B cell (primary cell): ENCODE measurements around the gene S100A5. TPM values are rescaled to one million over a fixed set of nuclear protein-coding genes. Genes with fewer than 3 reads are reported as not detected.

Experiments used
- ATAC-seq: fragments of 200-7000 bp; cut with Tn5 transposase; one replicate; pipeline ENCODE4 v1.10.0; 2021; ENCODE audit warnings: low read depth, mild to moderate bottlenecking, moderate number of reproducible peaks, moderate library complexity
- CTCF ChIA-PET: fragments of 350-600 bp; sonication (Branson Sonifier 250); formaldehyde crosslinking; loops from one replicate; lab custom pipeline; 2021; ENCODE audit warnings: antibody characterized with exemption, inconsistent platforms; lab: Charles Lee
- POLR2A ChIA-PET: fragments of 350-600 bp; sonication (Branson Sonifier 250); formaldehyde crosslinking; loops from one replicate; lab custom pipeline; 2021; ENCODE audit warnings: antibody characterized with exemption; lab: Charles Lee
- DNase-seq: peaks from one replicate; pipeline ENCODE4 v3.0.0; 2013
- H2AFZ ChIP-seq: 2 replicates; pipeline ENCODE4 v1.6.1; 2012; ENCODE audit warnings: mild to moderate bottlenecking, low read depth, low read length; ENCODE audit not compliant: insufficient read depth, poor library complexity, severe bottlenecking
- H3K27ac ChIP-seq, 2 donors: 1 replicate in 1 of 2; 2 replicates in 1 of 2; pipeline ENCODE4 v1.5.1; 2012 to 2013; ENCODE audit warnings: low read length in 2 of 2, mild to moderate bottlenecking in 2 of 2, moderate library complexity in 1 of 2
- H3K27me3 ChIP-seq, 4 experiments: fragments of 200-600 bp in 1 of 4; sonication (generic) in 1 of 4; replicated peaks in 1 of 4; 1 replicate in 2 of 4; 2 replicates in 2 of 4; pipeline versions ENCODE4 v1.6.1 to v1.7.0; 2013 to 2016; ENCODE audit warnings: low read length in 3 of 4, mild to moderate bottlenecking in 2 of 4, mixed read lengths in 1 of 4, moderate library complexity in 1 of 4; ENCODE audit not compliant: insufficient read depth in 4 of 4, control insufficient read depth in 3 of 4; ENCODE audit errors: control extremely low read depth in 1 of 4
- H3K36me3 ChIP-seq, 2 experiments: replicated peaks in 1 of 2; 1 replicate in 1 of 2; 2 replicates in 1 of 2; pipeline versions ENCODE4 v1.6.1 to v1.7.1; 2013; ENCODE audit warnings: low read length in 1 of 2; ENCODE audit not compliant: insufficient read depth in 2 of 2, control insufficient read depth in 1 of 2; ENCODE audit errors: control extremely low read depth in 1 of 2, extremely low read depth in 1 of 2
- H3K4me1 ChIP-seq, 2 donors: fragments of 200-600 bp in 1 of 2; sonication (generic) in 1 of 2; 1 replicate in 1 of 2; 2 replicates in 1 of 2; pipeline versions ENCODE4 v1.5.1 to v1.6.1; 2013 to 2017; ENCODE audit warnings: low read length in 2 of 2; ENCODE audit not compliant: control insufficient read depth in 2 of 2, insufficient read depth in 2 of 2
- H3K4me2 ChIP-seq: replicated peaks from 2 replicates; pipeline ENCODE3; 2012; ENCODE audit warnings: mild to moderate bottlenecking, low read depth, low read length; ENCODE audit not compliant: poor library complexity, severe bottlenecking
- H3K4me3 ChIP-seq, 5 experiments: fragments of 200-600 bp in 1 of 5; sonication (generic) in 1 of 5; 1 replicate in 3 of 5; 2 replicates in 2 of 5; pipeline versions ENCODE4 v1.5.1 to v1.7.0; 2011 to 2016; ENCODE audit warnings: low read length in 4 of 5, mild to moderate bottlenecking in 4 of 5, low read depth in 2 of 5, control low read depth in 1 of 5, moderate library complexity in 1 of 5; ENCODE audit not compliant: insufficient read depth in 1 of 5; ENCODE audit errors: control extremely low read depth in 1 of 5, extremely low read depth in 1 of 5
- H3K79me2 ChIP-seq: fragments of 200-600 bp; sonication (generic); one replicate; pipeline ENCODE4 v1.6.0; 2016; ENCODE audit warnings: low read length; ENCODE audit not compliant: control insufficient read depth, insufficient read depth
- H3K9ac ChIP-seq: fragments of 200-600 bp; sonication (generic); 2 replicates; pipeline ENCODE4 v1.6.1; 2017; ENCODE audit warnings: mild to moderate bottlenecking, low read length, moderate library complexity
- H3K9me3 ChIP-seq, 3 donors: one replicate each; pipeline versions ENCODE4 v1.6.1 to v1.7.1; 2013; ENCODE audit warnings: low read length in 2 of 3; ENCODE audit not compliant: control insufficient read depth in 2 of 3, insufficient read depth in 1 of 3; ENCODE audit errors: control extremely low read depth in 1 of 3
- H4K20me1 ChIP-seq: 2 replicates; pipeline ENCODE4 v1.6.0; 2012; ENCODE audit warnings: mild to moderate bottlenecking, low read length; ENCODE audit not compliant: insufficient read depth, control insufficient read depth, poor library complexity, severe bottlenecking
- H3K27ac Mint-ChIP-seq: one replicate; pipeline ENCODE4 v1.8.0; 2021; ENCODE audit warnings: mixed read lengths
- H3K27me3 Mint-ChIP-seq: one replicate; pipeline ENCODE4 v1.8.0; 2021; ENCODE audit warnings: mixed read lengths
- H3K4me1 Mint-ChIP-seq: one replicate; pipeline ENCODE4 v1.8.0; 2021; ENCODE audit warnings: mixed read lengths
- H3K4me3 Mint-ChIP-seq: one replicate; pipeline ENCODE4 v1.8.0; 2021; ENCODE audit warnings: mixed read lengths
- H3K9me3 Mint-ChIP-seq: one replicate; pipeline ENCODE4 v1.8.0; 2022; ENCODE audit warnings: mixed read lengths; ENCODE audit not compliant: insufficient read depth
- EZH2 ChIP-seq: IDR thresholded peaks from 2 replicates; pipeline ENCODE4 v1.6.1; 2012; ENCODE audit warnings: borderline replicate concordance, low read depth, mild to moderate bottlenecking, moderate library complexity, low read length; ENCODE audit not compliant: insufficient read depth, poor library complexity, severe bottlenecking
- WGBS: methylation state at CpG from one replicate; pipeline ENCODE4 v1.1.5; 2013; ENCODE audit warnings: missing lambda C conversion rate; ENCODE audit not compliant: insufficient coverage; 5-methylcytosine and 5-hydroxymethylcytosine counted together
- intact Hi-C: fragments of 100-400 bp; cut with micrococcal nuclease; formaldehyde crosslinking; loops from one replicate; pipeline ENCODE4 v1.10.0; 2022
- polyA plus RNA-seq: library from polyadenylated mRNA; depleted of rRNA; stranded (reverse); fragments of >200 nt; gene quantifications from 2 replicates; pipeline ENCODE4 v1.2.3, GENCODE V29; 2012
- total RNA-seq, 2 donors: library from RNA; stranded (reverse); fragments of 120-200 nt in 1 of 2; gene quantifications; 1 replicate in 1 of 2; 2 replicates in 1 of 2; pipeline versions ENCODE4 v1.2.3 to v1.2.4, GENCODE V29; 2013 to 2022
- TF ChIP-seq, protein P1 (sequence below): fragments of 200-600 bp; IDR thresholded peaks from one replicate; pipeline ENCODE4 v1.8.0; 2022; ENCODE audit warnings: antibody characterized with exemption, mild to moderate bottlenecking

The S100A5 gene
- total and polyA plus RNA-seq, 2 donors (not counting 1 experiment from before 2014, with no cell fraction given) = 0.64 TPM; not detected in 1

DNA sequence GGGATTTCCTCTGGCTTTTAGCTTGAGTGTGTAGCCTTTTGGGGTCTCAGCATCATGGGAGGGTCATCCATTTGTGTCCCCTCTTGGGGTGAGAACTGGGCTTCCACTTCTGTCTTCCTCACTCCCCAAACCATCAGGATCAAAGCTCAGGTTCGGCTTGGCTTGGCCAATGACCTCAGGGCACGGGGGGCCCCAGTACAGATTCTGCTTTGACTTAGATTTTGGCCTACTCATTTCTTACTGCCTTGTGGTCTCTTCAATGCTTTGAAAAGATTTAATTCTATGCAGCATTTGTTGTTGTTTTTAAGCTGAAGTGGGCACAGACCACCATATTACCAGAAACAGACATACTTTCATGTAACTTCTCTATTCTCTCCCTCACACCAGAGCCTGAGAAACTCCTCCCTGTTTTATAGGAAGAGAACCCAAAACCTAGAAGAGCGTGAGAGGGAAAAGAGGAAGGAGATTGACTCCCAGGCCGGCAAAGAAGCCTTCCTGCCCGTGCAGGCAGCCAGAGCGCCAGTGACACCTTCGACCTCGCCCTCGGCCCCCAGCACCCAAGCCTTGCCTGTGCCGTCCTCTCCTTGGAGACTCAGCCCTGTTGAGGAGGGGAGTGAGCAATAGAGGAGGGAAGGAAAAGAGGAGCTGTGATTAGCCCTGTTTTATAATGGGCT is 10.2 kb upstream of the S100A5 start:
- peaks cover 8 to 10% of the 10 kb centered on the region in 2 donors for H3K4me1 ChIP-seq
- no peak overlapping the region for H3K4me3 Mint-ChIP-seq
- WGBS = 36% methylated on average over 9 of the region's 10 CpGs
- H3K9me3 ChIP-seq = no peaks in the 10 kb centered on the region
- ChIA-PET CTCF (interaction anchor here (0.6 to 7.5 kb wide), 9 partner anchors 12 to 877 kb away, joined by 3 to 59 read pairs (median 5); partner anchors contain the start of genes S100A2 and S100A6), POLR2A (no interaction called here)
- H3K79me2 ChIP-seq = no peaks in the 10 kb centered on the region
- H3K9ac ChIP-seq = no peak overlapping the region
- no peak overlapping the region for H3K27ac ChIP-seq
- H3K27me3 ChIP-seq = peaks cover 0 to 5% (median 0%) of the 10 kb centered on the region in 4 experiments
- H3K36me3 ChIP-seq = no peaks in the 10 kb centered on the region
- intact Hi-C loops = no loop called here
- peaks cover 12% of the 10 kb centered on the region for H3K4me1 Mint-ChIP-seq
- H4K20me1 ChIP-seq = no peaks in the 10 kb centered on the region
- no peaks in the 10 kb centered on the region for H3K9me3 Mint-ChIP-seq
- TF ChIP-seq, protein P1, sequence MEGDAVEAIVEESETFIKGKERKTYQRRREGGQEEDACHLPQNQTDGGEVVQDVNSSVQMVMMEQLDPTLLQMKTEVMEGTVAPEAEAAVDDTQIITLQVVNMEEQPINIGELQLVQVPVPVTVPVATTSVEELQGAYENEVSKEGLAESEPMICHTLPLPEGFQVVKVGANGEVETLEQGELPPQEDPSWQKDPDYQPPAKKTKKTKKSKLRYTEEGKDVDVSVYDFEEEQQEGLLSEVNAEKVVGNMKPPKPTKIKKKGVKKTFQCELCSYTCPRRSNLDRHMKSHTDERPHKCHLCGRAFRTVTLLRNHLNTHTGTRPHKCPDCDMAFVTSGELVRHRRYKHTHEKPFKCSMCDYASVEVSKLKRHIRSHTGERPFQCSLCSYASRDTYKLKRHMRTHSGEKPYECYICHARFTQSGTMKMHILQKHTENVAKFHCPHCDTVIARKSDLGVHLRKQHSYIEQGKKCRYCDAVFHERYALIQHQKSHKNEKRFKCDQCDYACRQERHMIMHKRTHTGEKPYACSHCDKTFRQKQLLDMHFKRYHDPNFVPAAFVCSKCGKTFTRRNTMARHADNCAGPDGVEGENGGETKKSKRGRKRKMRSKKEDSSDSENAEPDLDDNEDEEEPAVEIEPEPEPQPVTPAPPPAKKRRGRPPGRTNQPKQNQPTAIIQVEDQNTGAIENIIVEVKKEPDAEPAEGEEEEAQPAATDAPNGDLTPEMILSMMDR = no peak
- no peak for TF ChIP-seq EZH2
- peak overlapping the region; percentile 37 for H3K27ac Mint-ChIP-seq
- no peak overlapping the region for H3K4me3 ChIP-seq
- no peak for ATAC-seq
- peaks cover 16% of the 10 kb centered on the region for H3K27me3 Mint-ChIP-seq
- no peak overlapping the region for H3K4me2 ChIP-seq
- no peak overlapping the region for H2AFZ ChIP-seq
- no peak for DNase-seq

DNA sequence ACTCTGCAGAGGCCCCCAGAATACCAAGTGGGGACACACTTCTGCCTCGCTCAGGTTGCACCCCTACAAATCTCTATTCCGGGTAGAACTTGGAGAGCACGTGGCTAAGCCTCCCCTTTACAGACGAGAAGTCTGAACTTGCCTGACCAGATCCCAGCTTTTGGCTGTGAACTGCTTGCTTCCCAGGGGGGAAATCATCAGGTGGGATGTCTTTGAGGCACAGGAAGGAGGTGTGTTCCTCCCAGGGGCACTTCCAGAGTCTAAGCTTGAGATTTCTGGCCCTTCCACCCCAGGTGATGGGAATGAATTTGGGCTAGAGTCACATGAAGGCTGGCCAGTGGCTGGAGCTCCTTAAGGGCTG is 9.6 kb upstream of the S100A5 start:
- TF ChIP-seq, protein P1 = no peak
- TF ChIP-seq EZH2 = no peak
- Mint-ChIP-seq H3K9me3 (no peaks in the 10 kb centered on the region), H3K27ac (no peak overlapping the region), H3K4me1 (peaks cover 18% of the 10 kb centered on the region), H3K27me3 (peaks cover 16% of the 10 kb centered on the region), H3K4me3 (no peak overlapping the region)
- H3K4me1 ChIP-seq = peaks cover 14 to 16% of the 10 kb centered on the region in 2 donors
- no peak overlapping the region for H3K4me3 ChIP-seq
- no peaks in the 10 kb centered on the region for H3K36me3 ChIP-seq
- no peak for ATAC-seq
- WGBS = 93% methylated on average over 3 of the region's 4 CpGs
- no peak overlapping the region for H2AFZ ChIP-seq
- no peaks in the 10 kb centered on the region for H3K79me2 ChIP-seq
- intact Hi-C loops = no loop called here
- no peak overlapping the region for H3K4me2 ChIP-seq
- H3K27ac ChIP-seq = no peak overlapping the region
- ChIA-PET CTCF (interaction anchor here (0.6 to 7.5 kb wide), 7 partner anchors 13 to 877 kb away, joined by 3 to 59 read pairs (median 5); partner anchors contain the start of genes S100A2 and S100A6), POLR2A (no interaction called here)
- H3K27me3 ChIP-seq = peaks cover 0 to 5% (median 0%) of the 10 kb centered on the region in 4 experiments
- DNase-seq = no peak
- no peaks in the 10 kb centered on the region for H3K9me3 ChIP-seq
- no peak overlapping the region for H3K9ac ChIP-seq
- H4K20me1 ChIP-seq = no peaks in the 10 kb centered on the region
